Epithelial cell of proximal tubule (primary cell): ENCODE measurements around the gene PTPRT. TPM values are rescaled to one million over a fixed set of nuclear protein-coding genes. Genes with fewer than 3 reads are reported as not detected.

ENCODE experiments used
- DNase-seq: peaks from one replicate; pipeline ENCODE4 v3.0.0-alpha.2; 2011; ENCODE audit warnings: low read depth
- H3K4me3 ChIP-seq: 2 replicates; pipeline ENCODE4 v1.5.1; 2011; ENCODE audit warnings: low read depth, mild to moderate bottlenecking, low read length
- total RNA-seq: library from RNA; depleted of rRNA; stranded (reverse); fragments of >200 nt; gene quantifications from 2 replicates; pipeline ENCODE4 v1.2.3, GENCODE V29; 2015
- TF ChIP-seq, protein P1 (sequence below): conservative IDR thresholded peaks from 2 replicates; pipeline ENCODE4 v1.5.1; 2012; ENCODE audit warnings: low read depth, mild to moderate bottlenecking, low read length

PTPRT gene
- not detected in 2 replicates for total RNA-seq

GRCh38 chr20:43189554-43190331, at the start of gene PTPRT:
TSS of gene PTPRT (minus strand) at chr20:43189906. CDS start at chr20:43189733, 173 bp downstream.
- no peak within 1 kb of the TSS for H3K4me3 ChIP-seq
- no peak for DNase-seq
- TF ChIP-seq, protein P1, sequence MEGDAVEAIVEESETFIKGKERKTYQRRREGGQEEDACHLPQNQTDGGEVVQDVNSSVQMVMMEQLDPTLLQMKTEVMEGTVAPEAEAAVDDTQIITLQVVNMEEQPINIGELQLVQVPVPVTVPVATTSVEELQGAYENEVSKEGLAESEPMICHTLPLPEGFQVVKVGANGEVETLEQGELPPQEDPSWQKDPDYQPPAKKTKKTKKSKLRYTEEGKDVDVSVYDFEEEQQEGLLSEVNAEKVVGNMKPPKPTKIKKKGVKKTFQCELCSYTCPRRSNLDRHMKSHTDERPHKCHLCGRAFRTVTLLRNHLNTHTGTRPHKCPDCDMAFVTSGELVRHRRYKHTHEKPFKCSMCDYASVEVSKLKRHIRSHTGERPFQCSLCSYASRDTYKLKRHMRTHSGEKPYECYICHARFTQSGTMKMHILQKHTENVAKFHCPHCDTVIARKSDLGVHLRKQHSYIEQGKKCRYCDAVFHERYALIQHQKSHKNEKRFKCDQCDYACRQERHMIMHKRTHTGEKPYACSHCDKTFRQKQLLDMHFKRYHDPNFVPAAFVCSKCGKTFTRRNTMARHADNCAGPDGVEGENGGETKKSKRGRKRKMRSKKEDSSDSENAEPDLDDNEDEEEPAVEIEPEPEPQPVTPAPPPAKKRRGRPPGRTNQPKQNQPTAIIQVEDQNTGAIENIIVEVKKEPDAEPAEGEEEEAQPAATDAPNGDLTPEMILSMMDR = no peak

GRCh38 chr20:43238833-43239232, 49.1 kb upstream of the PTPRT start:
- no peak overlapping the region for H3K4me3 ChIP-seq
- no peak for DNase-seq
- TF ChIP-seq, protein P1 = no peak

DNA sequence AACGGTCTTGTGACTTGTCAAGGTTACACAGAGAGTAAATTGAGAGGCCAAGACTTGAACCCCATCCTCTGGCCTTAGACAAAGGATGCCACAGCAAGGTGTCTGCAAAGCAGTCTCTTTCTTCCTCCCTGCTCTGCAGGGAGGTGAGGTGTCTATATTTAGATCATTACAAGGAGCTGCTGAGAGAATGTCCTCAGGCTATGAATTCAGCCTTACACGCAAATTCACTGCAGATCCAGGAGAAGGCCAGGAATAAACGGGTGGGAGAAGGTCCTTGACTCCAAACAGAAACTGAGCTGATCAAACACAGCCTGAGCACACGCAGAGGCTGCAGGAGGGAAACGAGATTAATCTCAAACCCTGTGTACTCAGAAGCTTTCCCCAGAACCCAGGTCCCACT, 48.6 kb upstream of the PTPRT start:
- DNase-seq = no peak
- TF ChIP-seq, protein P1 = no peak

GRCh38 chr20:43237651-43238168, 48.0 kb upstream of the PTPRT start:
- no peak for DNase-seq
- H3K4me3 ChIP-seq = no peak overlapping the region
- TF ChIP-seq, protein P1 = no peak

More for the DNA sequence above, 48.6 kb upstream of the PTPRT start:
- no peak overlapping the region for H3K4me3 ChIP-seq

- DNase-seq = no peak
- H3K4me3 ChIP-seq = no peak overlapping the region
- TF ChIP-seq, protein P1 = no peak
Measured at GRCh38 chr20:43235998-43236397, 46.3 kb upstream of the PTPRT start.

DNA sequence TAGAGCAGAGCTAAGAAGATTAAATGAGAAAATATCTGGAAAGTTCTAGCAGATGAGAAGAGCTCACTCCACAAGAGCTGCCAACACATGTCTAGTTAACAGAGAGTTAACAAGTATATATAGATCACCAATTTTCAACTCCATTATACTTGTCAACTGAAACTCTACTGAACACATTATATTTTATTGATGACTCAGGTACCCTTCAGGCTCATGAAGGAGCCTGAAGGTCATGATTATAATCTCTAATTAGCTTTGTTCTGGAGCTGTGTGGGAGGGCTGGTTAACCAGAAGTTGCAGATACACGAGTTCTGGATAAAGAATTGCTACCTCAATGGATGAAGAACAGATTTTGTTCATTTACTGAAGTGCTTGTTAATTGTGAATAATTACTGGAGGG, 42.1 kb upstream of the PTPRT start:
- TF ChIP-seq, protein P1 = no peak
- no peak for DNase-seq
- no peak overlapping the region for H3K4me3 ChIP-seq

- no peak overlapping the region for H3K4me3 ChIP-seq
- no peak for DNase-seq
- TF ChIP-seq, protein P1 = no peak
Measured at GRCh38 chr20:43229696-43230095, 40.0 kb upstream of the PTPRT start.
